ENCODE measurements around the gene C1orf87.

C1orf87 gene

DNA sequence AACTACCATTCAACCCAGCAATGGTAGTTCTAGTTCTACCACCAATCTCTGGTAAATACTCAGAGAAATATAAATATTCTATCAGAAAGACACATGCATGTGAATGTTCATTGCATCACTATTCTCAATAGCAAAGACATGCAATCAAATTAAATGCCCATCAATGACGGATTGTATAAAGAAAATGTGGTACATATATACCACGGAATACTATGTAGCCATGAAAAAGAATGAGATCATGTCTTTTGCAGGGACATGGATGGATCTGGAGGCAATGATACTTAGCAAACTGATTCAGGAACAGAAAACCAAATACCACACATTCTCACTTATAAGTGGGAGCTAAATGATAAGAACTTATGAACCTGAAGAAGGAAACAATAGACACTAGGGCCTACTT is 37.5 kb upstream of the C1orf87 start:
- DNase-seq (ENCODE audit: insufficient read length, low spot score) (no peak), FAIRE-seq (no peak)
- TF ChIP-seq, protein P1, sequence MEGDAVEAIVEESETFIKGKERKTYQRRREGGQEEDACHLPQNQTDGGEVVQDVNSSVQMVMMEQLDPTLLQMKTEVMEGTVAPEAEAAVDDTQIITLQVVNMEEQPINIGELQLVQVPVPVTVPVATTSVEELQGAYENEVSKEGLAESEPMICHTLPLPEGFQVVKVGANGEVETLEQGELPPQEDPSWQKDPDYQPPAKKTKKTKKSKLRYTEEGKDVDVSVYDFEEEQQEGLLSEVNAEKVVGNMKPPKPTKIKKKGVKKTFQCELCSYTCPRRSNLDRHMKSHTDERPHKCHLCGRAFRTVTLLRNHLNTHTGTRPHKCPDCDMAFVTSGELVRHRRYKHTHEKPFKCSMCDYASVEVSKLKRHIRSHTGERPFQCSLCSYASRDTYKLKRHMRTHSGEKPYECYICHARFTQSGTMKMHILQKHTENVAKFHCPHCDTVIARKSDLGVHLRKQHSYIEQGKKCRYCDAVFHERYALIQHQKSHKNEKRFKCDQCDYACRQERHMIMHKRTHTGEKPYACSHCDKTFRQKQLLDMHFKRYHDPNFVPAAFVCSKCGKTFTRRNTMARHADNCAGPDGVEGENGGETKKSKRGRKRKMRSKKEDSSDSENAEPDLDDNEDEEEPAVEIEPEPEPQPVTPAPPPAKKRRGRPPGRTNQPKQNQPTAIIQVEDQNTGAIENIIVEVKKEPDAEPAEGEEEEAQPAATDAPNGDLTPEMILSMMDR (IDR thresholded peaks at IDR 0.05; ENCODE audit: insufficient read depth, missing control alignments), result no peak

- FAIRE-seq (no peak), DNase-seq (ENCODE audit: insufficient read length, low spot score) (no peak)
- TF ChIP-seq, protein P1 (IDR thresholded peaks at IDR 0.05; ENCODE audit: insufficient read depth, missing control alignments), result no peak
These were observed 34.6 kb upstream of the C1orf87 start for GRCh38 chr1:60108196-60108595.

DNA sequence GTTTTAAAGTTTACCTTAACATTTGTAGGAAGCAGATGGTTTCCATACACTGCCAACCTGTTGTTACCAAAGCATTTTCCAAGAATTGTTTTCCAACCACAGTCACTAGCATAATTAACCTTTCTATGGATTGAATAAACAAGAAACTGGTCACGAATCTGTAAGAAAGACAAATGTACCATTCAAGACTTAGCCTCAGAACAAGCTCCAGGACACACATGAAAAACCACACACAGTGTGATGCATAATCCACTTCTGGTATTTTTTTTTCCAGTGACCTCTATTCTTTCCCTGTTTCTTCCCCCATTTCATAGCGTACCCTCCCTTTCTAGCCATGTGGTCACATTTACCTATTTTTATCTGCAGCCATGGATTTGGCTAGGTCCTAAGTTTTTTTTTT is 29.6 kb upstream of the C1orf87 start:
- FAIRE-seq (no peak), DNase-seq (ENCODE audit: insufficient read length, low spot score) (no peak)
- TF ChIP-seq, protein P1 (IDR thresholded peaks at IDR 0.05; ENCODE audit: insufficient read depth, missing control alignments), result no peak

DNA sequence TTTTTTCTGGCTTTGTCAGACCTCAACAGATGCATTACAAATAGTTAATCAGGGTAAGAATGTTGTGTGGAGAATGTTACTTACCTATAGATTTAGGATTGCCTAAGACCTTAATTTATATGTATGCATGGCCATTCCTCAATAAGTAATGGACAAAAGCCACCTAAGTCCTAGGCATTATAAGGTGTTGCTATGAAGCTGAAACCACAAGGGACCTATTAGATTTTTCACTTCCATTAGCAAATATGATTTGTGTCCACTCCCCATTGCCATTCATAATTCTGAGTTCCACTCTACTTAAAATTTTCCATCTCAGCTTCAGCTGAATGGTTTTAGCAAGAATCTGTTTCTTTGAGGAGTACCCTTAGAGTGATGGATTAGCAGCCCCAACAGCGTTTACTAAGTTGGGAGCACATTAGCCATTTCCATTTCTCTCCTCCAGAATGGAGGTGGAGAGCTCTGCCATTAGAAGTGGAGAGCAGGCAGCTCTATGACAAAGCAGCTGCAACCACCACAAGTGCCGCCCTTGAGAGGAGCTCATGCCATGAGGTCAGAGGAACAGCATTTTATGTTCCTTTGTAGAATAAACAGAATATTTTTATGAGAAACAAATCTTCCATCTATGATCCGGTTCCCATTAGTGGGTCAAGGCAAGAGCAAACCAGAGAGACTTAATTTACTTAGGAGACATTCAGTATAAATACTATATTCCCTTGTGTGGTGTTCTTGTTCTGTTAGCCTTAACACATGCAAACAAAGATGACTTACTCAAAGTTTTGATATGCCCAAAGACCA is 28.9 kb upstream of the C1orf87 start:
- no peak for DNase-seq (ENCODE audit: insufficient read length, low spot score)
- FAIRE-seq, result no peak

GRCh38 chr1:60101516-60101915 is 27.9 kb upstream of the C1orf87 start:
- no peak for DNase-seq (ENCODE audit: insufficient read length, low spot score)
- FAIRE-seq, result no peak
- TF ChIP-seq, protein P1 (IDR thresholded peaks at IDR 0.05; ENCODE audit: insufficient read depth, missing control alignments), result no peak

More for the DNA sequence above, 28.9 kb upstream of the C1orf87 start:
- TF ChIP-seq, protein P1 (IDR thresholded peaks at IDR 0.05; ENCODE audit: insufficient read depth, missing control alignments), result no peak

- FAIRE-seq (no peak), DNase-seq (ENCODE audit: insufficient read length, low spot score) (no peak)
These were observed 17.7 kb upstream of the C1orf87 start for GRCh38 chr1:60091195-60091715.

More at GRCh38 chr1:60091195-60091715, 17.7 kb upstream of the C1orf87 start:
- TF ChIP-seq, protein P1 (IDR thresholded peaks at IDR 0.05; ENCODE audit: insufficient read depth, missing control alignments), result no peak

All from D721Med (cell line).